Omental fat pad (tissue), 4 donors: Measurements from ENCODE around the gene TFPT. TPM values are rescaled to one million over a fixed set of nuclear protein-coding genes. Genes with fewer than 3 reads are reported as not detected.

Experiments used
- ATAC-seq: fragments of 150-250 bp; one replicate; pipeline ENCODE4 v1.9.1; 2016; ENCODE audit warnings: mild to moderate bottlenecking, moderate library complexity; ENCODE audit not compliant: low FRiP score
- DNase-seq: peaks from one replicate; pipeline ENCODE4 v3.0.0-alpha.2; 2019; ENCODE audit warnings: low spot score
- CTCF ChIP-seq, 3 donors: fragments of 450-650 bp; IDR thresholded peaks; one replicate each; pipeline ENCODE4 v1.5.1; 2016 to 2017; ENCODE audit warnings: antibody characterized with exemption in 3 of 3, mild to moderate bottlenecking in 3 of 3, moderate library complexity in 2 of 3
- total RNA-seq, 4 donors: library from RNA; depleted of rRNA; stranded (reverse); fragments of >200 nt; gene quantifications; one replicate each; pipeline ENCODE4 v1.1.0, GENCODE V29; 2016

TFPT gene
- total RNA-seq, 4 donors from 2014 or later = 9.7 to 19.9 (median 15.6) TPM

GRCh38 chr19:54069470-54069869 is 46.0 kb downstream of the TFPT start:
- no peak for ATAC-seq
- TF ChIP-seq CTCF (IDR thresholded peaks at IDR 0.05) = no peak
- no peak for DNase-seq

GRCh38 chr19:54063350-54064116 is 51.9 kb downstream of the TFPT start, which contains the start of gene VSTM1:
TSS of gene VSTM1 (minus strand) at chr19:54063897. CDS start at chr19:54063777, 120 bp downstream.
- ATAC-seq = no peak
- TF ChIP-seq CTCF (IDR thresholded peaks at IDR 0.05) = no peak
- no peak for DNase-seq

- TF ChIP-seq CTCF (IDR thresholded peaks at IDR 0.05) = no peak
- no peak for DNase-seq
These were observed 52.8 kb downstream of the TFPT start for GRCh38 chr19:54062643-54063042.

More at GRCh38 chr19:54062643-54063042, 52.8 kb downstream of the TFPT start:
- ATAC-seq = no peak

Other genes starting within 250 kb of the TFPT start
- gene MYADM, start 247.8 kb downstream of the TFPT start, total RNA-seq = 100 to 1,000 TPM in 2 of 4 donors, 10 to 100 TPM in 2; 50.6 to 346 (median 97.8) TPM
- not detected for gene PRKCG, start 233.5 kb downstream of the TFPT start, total RNA-seq
- gene CACNG7, start 206.4 kb downstream of the TFPT start, total RNA-seq = not detected
- not detected for gene CACNG8, start 152.7 kb downstream of the TFPT start, total RNA-seq
- gene CACNG6, start 124.0 kb downstream of the TFPT start, total RNA-seq = not detected
- gene VSTM1, start 51.8 kb downstream of the TFPT start, total RNA-seq = not detected
- gene TARM1, start 34.3 kb downstream of the TFPT start, total RNA-seq = not detected
- 1 to 10 TPM; 1.3 to 8.3 (median 5.5) TPM for gene OSCAR, start 14.9 kb downstream of the TFPT start, total RNA-seq
- 10 to 100 TPM in 3 of 4 donors, 1 to 10 TPM in 1; 7.1 to 33.0 (median 28.6) TPM for gene NDUFA3, start 12.8 kb downstream of the TFPT start, total RNA-seq
- 10 to 100 TPM; 33.8 to 50.1 (median 39.7) TPM for gene PRPF31, start 97 bp upstream of the TFPT start, total RNA-seq
- gene CNOT3, start 22.1 kb upstream of the TFPT start, total RNA-seq = 10 to 100 TPM; 13.4 to 24.4 (median 19.0) TPM
- gene LENG1, start 44.1 kb upstream of the TFPT start, total RNA-seq = 10 to 100 TPM in 1 of 4 donors, 1 to 10 TPM in 3; 5.3 to 12.3 (median 7.4) TPM
- gene TMC4, start 57.5 kb upstream of the TFPT start, total RNA-seq = 1 to 10 TPM in 3 of 4 donors, not detected in 1; 1.2 to 4.1 (median 1.6) TPM
- 10 to 100 TPM; 21.0 to 72.4 (median 32.7) TPM for gene MBOAT7, start 73.9 kb upstream of the TFPT start, total RNA-seq
- gene TSEN34, start 75.7 kb upstream of the TFPT start, total RNA-seq = 10 to 100 TPM; 36.1 to 49.3 (median 40.3) TPM
- gene RPS9, start 85.2 kb upstream of the TFPT start, total RNA-seq = 1,000 to 10,000 TPM; 1,567 to 2,105 (median 1,838) TPM
- gene LILRB3, start 107.3 kb upstream of the TFPT start, total RNA-seq = 100 to 1,000 TPM in 1 of 4 donors, 10 to 100 TPM in 3; 11.7 to 135 (median 71.5) TPM
- gene LILRA6, start 127.1 kb upstream of the TFPT start, total RNA-seq = 10 to 100 TPM in 1 of 4 donors, 1 to 10 TPM in 3; 2.1 to 13.6 (median 7.3) TPM
- gene LILRB5, start 141.6 kb upstream of the TFPT start, total RNA-seq = 10 to 100 TPM; 24.0 to 75.5 (median 39.4) TPM
- 10 to 100 TPM in 2 of 4 donors, 1 to 10 TPM in 2; 3.5 to 15.4 (median 10.1) TPM for gene LILRB2, start 165.5 kb upstream of the TFPT start, total RNA-seq
- gene LILRA5, start 197.5 kb upstream of the TFPT start, total RNA-seq = 10 to 100 TPM in 1 of 4 donors, 1 to 10 TPM in 3; 3.7 to 13.2 (median 7.8) TPM
- gene LILRA4, start 223.5 kb upstream of the TFPT start, total RNA-seq = under 1 TPM in 1 of 4 donors, not detected in 3; 0.56 TPM
- 10 to 100 TPM; 24.3 to 82.5 (median 37.0) TPM for gene LAIR1, start 249.3 kb upstream of the TFPT start, total RNA-seq